Testis (tissue), 3 donors: ENCODE results near the gene CHI3L1. TPM values are rescaled to one million over a fixed set of nuclear protein-coding genes. Genes with fewer than 3 reads are reported as not detected.

Experiments
- DNase-seq: peaks from one replicate; pipeline ENCODE4 v3.0.0-alpha.2; 2019
- H3K27ac ChIP-seq, 2 donors: fragments of 200-600 bp; sonication (generic); one replicate each; pipeline ENCODE4 v1.5.1; 2019
- H3K27me3 ChIP-seq: fragments of 200-600 bp; sonication (generic); one replicate; pipeline ENCODE4 v1.5.1; 2019
- H3K36me3 ChIP-seq: fragments of 200-600 bp; sonication (generic); one replicate; pipeline ENCODE4 v1.5.1; 2017; ENCODE audit warnings: low read depth; ENCODE audit errors: missing control alignments
- H3K4me1 ChIP-seq: fragments of 200-600 bp; sonication (generic); one replicate; pipeline ENCODE4 v1.5.1; 2019
- H3K4me3 ChIP-seq, 2 donors: fragments of 200-600 bp; sonication (generic); one replicate each; pipeline ENCODE4 v1.5.1; 2017 to 2019
- H3K9me3 ChIP-seq: fragments of 200-600 bp; sonication (generic); one replicate; pipeline ENCODE4 v1.5.1; 2017
- CTCF ChIP-seq, 3 experiments: fragments of 450-650 bp in 2 of 3; fragments of 200-600 bp in 1 of 3; sonication (generic) in 1 of 3; IDR thresholded peaks; one replicate each; pipeline ENCODE4 v1.5.1; 2016 to 2019; ENCODE audit warnings: antibody characterized with exemption in 3 of 3, mild to moderate bottlenecking in 2 of 3, moderate library complexity in 1 of 3
- POLR2A ChIP-seq: fragments of 450-650 bp; IDR thresholded peaks from one replicate; pipeline ENCODE4 v1.6.1; 2017; ENCODE audit warnings: antibody characterized with exemption, mild to moderate bottlenecking, moderate library complexity
- WGBS, 2 donors: methylation state at CpG; one replicate each; pipeline ENCODE4 v1.1.5; 2018; 5-methylcytosine and 5-hydroxymethylcytosine counted together
- intact Hi-C: fragments of 100-400 bp; cut with DNase I; formaldehyde crosslinking; loops from one replicate; pipeline ENCODE4 v1.15.1; 2023; ENCODE audit warnings: low total_unique reads
- polyA plus RNA-seq: library from polyadenylated mRNA; stranded (reverse); fragments of 350-450 nt; fragmentation: Illumina TruSeq; extraction: RNeasy Lipid Tissue Mini Kit (QIAGEN cat#74804); gene quantifications from one replicate; pipeline ENCODE4 v1.2.3, GENCODE V29; 2014; ENCODE audit warnings: low read depth, low replicate concordance; ENCODE audit not compliant: insufficient read depth
- total RNA-seq, 2 donors: library from RNA; depleted of rRNA; stranded (reverse); fragments of >200 nt; gene quantifications; one replicate each; pipeline ENCODE4 v1.2.3, GENCODE V29; 2016

CHI3L1 gene
- total and polyA plus RNA-seq, 3 donors from 2014 or later: 2.0 to 35.5 (median 6.6) TPM

- WGBS, 2 donors: 75 to 90% methylated on average over 2 of the region's 2 CpGs
- intact Hi-C loops: no loop called here
- no peak for DNase-seq
- Histone ChIP-seq H3K9me3 (no peaks in the 10 kb centered on the region), H3K27me3 (no peaks in the 10 kb centered on the region), H3K4me1 (peaks cover 55% of the 10 kb centered on the region), H3K4me3 (no peak overlapping the region), H3K27ac (no peak overlapping the region), H3K36me3 (no peaks in the 10 kb centered on the region)
- TF ChIP-seq POLR2A: no peak
Observed at GRCh38 chr1:203146042-203146369, 40.5 kb downstream of the CHI3L1 start.

DNA sequence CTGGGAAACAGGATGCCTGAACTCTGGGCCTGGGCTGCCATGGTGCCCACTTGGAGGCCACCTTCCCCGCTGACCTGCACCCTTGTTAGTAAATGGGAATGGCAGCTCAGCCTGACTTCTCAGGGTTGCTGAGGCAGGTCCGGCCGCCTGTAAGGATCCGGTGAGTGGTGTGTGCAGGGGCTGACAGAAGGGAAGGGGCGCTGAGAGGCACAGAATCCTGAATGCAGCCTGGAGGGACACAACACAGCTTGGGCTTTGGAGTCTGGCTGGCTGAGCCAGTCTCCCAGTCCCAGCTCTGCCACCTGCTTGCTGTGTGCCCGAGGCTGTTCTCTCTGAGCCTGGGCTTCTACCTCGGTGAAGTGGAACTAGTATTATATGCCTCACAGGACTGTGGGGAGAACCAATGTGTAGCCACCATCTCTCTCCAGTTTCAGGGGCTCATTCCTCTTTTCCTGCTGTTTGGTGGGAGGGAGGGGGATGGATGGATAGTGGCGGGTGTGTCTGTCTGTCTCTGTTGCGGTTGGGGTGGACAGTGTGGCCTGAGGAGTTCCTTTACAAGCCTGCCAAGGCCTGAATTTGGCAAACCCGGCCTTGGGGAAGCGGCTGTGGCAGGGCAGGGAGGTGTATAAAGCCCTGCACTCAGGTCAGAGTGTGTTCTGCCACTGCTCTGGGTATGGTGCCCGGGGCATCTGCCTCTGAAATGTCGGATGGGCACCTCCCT lies 41.0 kb downstream of the CHI3L1 start:
- no peaks in the 10 kb centered on the region for H3K36me3 ChIP-seq
- intact Hi-C loops: no loop called here
- WGBS, 2 donors: 71 to 73% methylated on average over 7 to 13 of the region's 13 CpGs
- H3K27me3 ChIP-seq: no peaks in the 10 kb centered on the region
- peaks cover 54% of the 10 kb centered on the region for H3K4me1 ChIP-seq
- DNase-seq: no peak
- no peak overlapping the region for H3K27ac ChIP-seq
- no peak overlapping the region for H3K4me3 ChIP-seq
- no peaks in the 10 kb centered on the region for H3K9me3 ChIP-seq
- TF ChIP-seq CTCF (IDR thresholded peaks at IDR 0.05) (no peak), POLR2A (no peak)

- Histone ChIP-seq H3K4me1 (peaks cover 49% of the 10 kb centered on the region), H3K9me3 (no peaks in the 10 kb centered on the region), H3K36me3 (no peaks in the 10 kb centered on the region), H3K4me3 (no peak overlapping the region), H3K27me3 (no peaks in the 10 kb centered on the region), H3K27ac (no peak overlapping the region)
- no peak for TF ChIP-seq CTCF (IDR thresholded peaks at IDR 0.05)
- no peak for TF ChIP-seq POLR2A
- 44 to 46% methylated on average over 5 to 6 of the region's 6 CpGs for WGBS, 2 donors
- intact Hi-C loops: no loop called here
- peak; percentile 91 for DNase-seq
Observed at GRCh38 chr1:203144661-203145060, 41.8 kb downstream of the CHI3L1 start.

DNA sequence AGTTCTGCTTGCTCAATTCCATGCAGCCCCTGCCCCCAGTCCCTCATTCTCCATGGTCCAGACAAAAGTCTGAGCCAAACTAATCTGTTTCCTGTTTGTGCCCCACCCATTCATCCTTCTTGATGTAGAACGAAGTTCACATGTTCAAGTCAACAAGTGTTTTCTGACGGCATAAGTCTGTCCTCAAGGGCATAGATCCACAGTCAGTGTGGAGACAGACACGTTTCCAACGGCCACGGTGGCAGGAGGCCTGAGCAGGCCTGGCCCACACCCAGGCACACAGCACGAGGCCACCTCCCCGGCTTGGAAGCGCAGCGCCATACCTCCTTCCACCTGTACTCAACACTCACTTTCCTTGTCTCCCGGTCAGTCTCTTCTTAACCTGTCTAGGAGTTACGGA lies 42.9 kb downstream of the CHI3L1 start:
- Histone ChIP-seq H3K27me3 (no peaks in the 10 kb centered on the region), H3K36me3 (no peaks in the 10 kb centered on the region), H3K4me3 (no peak overlapping the region), H3K9me3 (no peaks in the 10 kb centered on the region), H3K27ac (peak overlapping the region; percentile 10 to 21), H3K4me1 (peaks cover 40% of the 10 kb centered on the region)
- no peak for DNase-seq
- WGBS, 2 donors: 58 to 74% methylated on average over 11 of the region's 11 CpGs
- TF ChIP-seq POLR2A (no peak), CTCF (IDR thresholded peaks at IDR 0.05) (no peak)
- intact Hi-C loops: no loop called here

DNA sequence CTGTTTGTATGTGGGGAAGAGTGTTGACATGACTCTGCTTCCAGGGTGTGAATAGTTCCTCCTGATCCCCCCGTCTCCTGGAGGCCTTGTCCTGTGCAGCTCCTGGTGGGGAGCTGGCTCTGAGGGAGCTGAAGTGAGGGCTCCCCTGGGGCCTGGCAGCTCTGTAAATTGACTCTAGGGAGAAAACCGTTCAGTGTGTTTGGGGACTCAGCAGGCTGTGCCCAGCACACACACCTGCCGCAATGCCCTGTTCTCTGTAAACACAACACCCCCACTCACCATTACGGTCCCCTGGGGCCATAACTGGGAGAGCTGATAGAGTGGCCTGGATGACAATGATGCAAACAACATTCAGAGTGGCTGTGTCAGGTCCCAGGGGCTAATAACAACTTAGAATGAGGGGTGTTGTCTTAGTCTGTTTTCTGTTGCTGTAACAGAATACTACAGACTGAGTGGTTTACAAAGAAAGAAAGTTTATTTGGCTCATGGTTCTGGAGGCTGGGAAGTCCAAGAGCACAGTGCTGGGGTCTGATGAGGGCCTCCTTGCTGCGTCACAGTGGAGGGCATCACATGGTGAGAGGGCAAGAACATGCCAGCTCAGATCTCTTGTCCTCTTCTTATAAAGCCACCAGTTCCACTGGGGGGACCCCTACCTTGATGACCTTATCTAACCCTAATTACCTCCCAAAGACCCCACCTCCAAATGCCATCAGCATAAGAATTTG lies 43.7 kb downstream of the CHI3L1 start:
- intact Hi-C loops: no loop called here
- DNase-seq: no peak
- 80 to 93% methylated on average over 3 to 5 of the region's 5 CpGs for WGBS, 2 donors
- Histone ChIP-seq H3K36me3 (no peaks in the 10 kb centered on the region), H3K4me1 (peaks cover 32% of the 10 kb centered on the region), H3K4me3 (no peak overlapping the region), H3K9me3 (no peaks in the 10 kb centered on the region), H3K27ac (peak overlapping the region; percentile 20 to 21), H3K27me3 (no peaks in the 10 kb centered on the region)
- TF ChIP-seq POLR2A: no peak
- no peak for TF ChIP-seq CTCF (IDR thresholded peaks at IDR 0.05)
